OCI-LY7 (cell line): Measurements from ENCODE around the gene EMC9. TPM values are rescaled to one million over a fixed set of nuclear protein-coding genes. Genes with fewer than 3 reads are reported as not detected.

Source experiments
- BruUV-seq: library from RNA; stranded (reverse); fragments of 400-500 nt; replicated peaks from 2 replicates; lab custom pipeline; 2021; lab: Mats Ljungman, UMichigan
- CTCF ChIA-PET: fragments of 300-600 bp; sonication (Branson Sonifier 250); formaldehyde crosslinking; loops from one replicate; lab custom pipeline; 2022; ENCODE audit warnings: antibody characterized with exemption; ENCODE audit not compliant: unreplicated experiment; lab: Charles Lee
- POLR2A ChIA-PET: fragments of 300-600 bp; sonication (Branson Sonifier 250); formaldehyde crosslinking; loops from one replicate; lab custom pipeline; 2022; ENCODE audit warnings: antibody characterized with exemption; lab: Charles Lee
- DNase-seq: peaks from one replicate; pipeline ENCODE4 v3.0.0-alpha.2; 2015; ENCODE audit warnings: low spot score
- H2AFZ ChIP-seq: fragments of 200-600 bp; sonication (generic), shearing (Covaris generic); 2 replicates; pipeline ENCODE4 v1.6.1; 2014; ENCODE audit warnings: mild to moderate bottlenecking, antibody characterized with exemption, low read length, moderate library complexity
- H3K27ac ChIP-seq: fragments of 200-600 bp; sonication (generic); 2 replicates; pipeline ENCODE4 v1.5.1; 2014; ENCODE audit warnings: mixed run types, low read depth, mild to moderate bottlenecking, moderate library complexity, low read length, inconsistent platforms; ENCODE audit not compliant: poor library complexity, severe bottlenecking
- H3K36me3 ChIP-seq: fragments of 200-600 bp; sonication (generic); 2 replicates; pipeline ENCODE4 v1.6.1; 2014; ENCODE audit warnings: mild to moderate bottlenecking, antibody characterized with exemption, low read length, moderate library complexity, mixed read lengths; ENCODE audit not compliant: insufficient read depth
- H3K4me1 ChIP-seq: fragments of 200-600 bp; sonication (generic); 2 replicates; pipeline ENCODE4 v1.5.1; 2014; ENCODE audit warnings: mild to moderate bottlenecking, low read length; ENCODE audit not compliant: insufficient read depth, poor library complexity, severe bottlenecking
- H3K4me2 ChIP-seq: fragments of 200-600 bp; sonication (generic); 2 replicates; pipeline ENCODE4 v1.6.1; 2014; ENCODE audit warnings: mild to moderate bottlenecking, low read length
- H3K4me3 ChIP-seq: fragments of 200-600 bp; sonication (generic); 2 replicates; pipeline ENCODE4 v1.5.1; 2014; ENCODE audit warnings: mild to moderate bottlenecking, low read depth, low read length; ENCODE audit not compliant: poor library complexity, severe bottlenecking
- H3K79me2 ChIP-seq: fragments of 200-600 bp; sonication (generic); 2 replicates; pipeline ENCODE4 v1.6.1; 2016; ENCODE audit warnings: low read depth, mild to moderate bottlenecking, low read length, moderate library complexity, mixed read lengths; ENCODE audit not compliant: insufficient read depth
- H3K9me2 ChIP-seq: fragments of 200-600 bp; sonication (generic); 2 replicates; pipeline ENCODE4 v1.6.1; 2016; ENCODE audit warnings: mild to moderate bottlenecking, low read length, mixed read lengths; ENCODE audit not compliant: insufficient read depth
- H3K9me3 ChIP-seq: fragments of 200-600 bp; sonication (generic); 2 replicates; pipeline ENCODE4 v1.6.1; 2014; ENCODE audit warnings: mild to moderate bottlenecking, mixed run types, low read length, mixed read lengths
- H4K20me1 ChIP-seq: fragments of 200-600 bp; sonication (generic); 2 replicates; pipeline ENCODE4 v1.6.1; 2014; ENCODE audit warnings: mild to moderate bottlenecking, antibody characterized with exemption, low read length, moderate library complexity, mixed read lengths; ENCODE audit not compliant: insufficient read depth
- EZH2phosphoT487 ChIP-seq: fragments of 200-600 bp; sonication (generic); IDR thresholded peaks from 2 replicates; pipeline ENCODE4 v1.6.1; 2018; ENCODE audit warnings: low read depth, borderline replicate concordance, mild to moderate bottlenecking, mixed run types, antibody characterized with exemption, low read length, moderate library complexity, mixed read lengths
- intact Hi-C: fragments of 100-400 bp; cut with micrococcal nuclease; formaldehyde crosslinking; loops from one replicate; pipeline ENCODE4 v1.10.0; 2022; ENCODE audit not compliant: unreplicated experiment
- total RNA-seq, 2 experiments: library from RNA; depleted of rRNA in 1 of 2; stranded (reverse); fragments of >200 nt in 1 of 2; shearing (Covaris generic) in 1 of 2; gene quantifications; 2 replicates each; pipeline ENCODE4 v1.2.3, GENCODE V29; 2014 to 2022
- TF ChIP-seq, protein P1 (sequence below): fragments of 200-600 bp; sonication (generic); conservative IDR thresholded peaks from 2 replicates; pipeline ENCODE4 v1.5.1; 2014; ENCODE audit warnings: mild to moderate bottlenecking, antibody characterized with exemption, low read length, moderate library complexity, mixed read lengths

The EMC9 gene
- total RNA-seq, 2 experiments from 2014 or later = 72.0 to 74.8 TPM

DNA sequence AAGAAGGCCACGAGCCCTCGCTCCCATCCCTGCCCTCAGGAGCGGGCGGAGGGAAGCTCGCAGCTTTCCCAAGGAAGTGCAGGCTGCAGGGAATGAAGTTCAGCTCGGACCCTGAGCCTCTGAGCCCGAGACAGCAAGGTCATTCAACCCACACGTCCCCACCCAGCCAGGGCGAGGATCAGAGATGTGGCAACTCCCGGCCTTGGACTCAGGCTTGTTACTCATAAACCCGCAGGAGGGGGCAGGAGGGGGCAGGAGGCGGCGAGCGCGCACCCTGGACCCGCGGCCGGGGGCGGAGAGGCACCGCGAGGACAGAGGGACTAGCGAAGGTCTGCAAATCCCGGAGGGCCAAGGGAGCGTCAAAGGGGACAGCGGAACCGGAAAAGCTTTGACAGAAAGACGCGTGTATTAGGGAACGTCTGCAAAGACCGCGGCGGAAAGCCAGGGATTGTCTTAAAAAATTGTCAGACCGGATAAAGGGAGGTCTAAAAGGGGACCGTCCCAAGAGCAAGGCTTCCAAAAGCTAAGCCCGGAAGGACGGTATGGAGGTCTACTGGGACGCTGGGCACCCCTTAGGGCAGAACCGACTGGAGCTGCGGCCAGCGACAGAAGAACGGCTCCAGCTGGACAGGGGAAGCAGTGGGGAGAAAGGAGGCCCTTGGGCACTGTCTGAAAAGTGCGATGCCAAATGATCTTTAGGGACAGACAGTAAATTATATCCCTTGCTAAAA is 27.4 kb downstream of the EMC9 start:
- intact Hi-C loops = loop anchor here (1.0 kb wide), 4 partner anchors 20 to 47 kb away; partner anchors contain the start of genes EMC9, IRF9, PCK2 and PSME1
- Histone ChIP-seq H3K27ac (peak overlapping the region; percentile 93), H3K36me3 (peaks cover 26% of the 10 kb centered on the region), H4K20me1 (no peaks in the 10 kb centered on the region), H3K9me3 (no peaks in the 10 kb centered on the region), H3K4me1 (peaks cover 19% of the 10 kb centered on the region), H3K79me2 (peaks cover 8% of the 10 kb centered on the region; the same call in 1 of the 2 replicates), H3K9me2 (no peaks in the 10 kb centered on the region), H3K4me3 (peak overlapping the region; percentile 91), H3K4me2 (peak overlapping the region; percentile 95), H2AFZ (peak overlapping the region; percentile 90)
- DNase-seq = peak; percentile 89
- no TSS peak for BruUV-seq
- POLR2A ChIA-PET = interaction anchor here (0.5 to 4.2 kb wide), 20 partner anchors 10 to 161 kb away, joined by 3 to 64 read pairs (median 4); partner anchors contain the start of genes DHRS4, EMC9, IRF9 and PCK2
- CTCF ChIA-PET = interaction anchor here (0.7 to 2.7 kb wide), 7 partner anchors 10 to 70 kb away, joined by 3 to 12 read pairs (median 5); partner anchors contain the start of genes IRF9 and PSME1
- TF ChIP-seq, protein P1, sequence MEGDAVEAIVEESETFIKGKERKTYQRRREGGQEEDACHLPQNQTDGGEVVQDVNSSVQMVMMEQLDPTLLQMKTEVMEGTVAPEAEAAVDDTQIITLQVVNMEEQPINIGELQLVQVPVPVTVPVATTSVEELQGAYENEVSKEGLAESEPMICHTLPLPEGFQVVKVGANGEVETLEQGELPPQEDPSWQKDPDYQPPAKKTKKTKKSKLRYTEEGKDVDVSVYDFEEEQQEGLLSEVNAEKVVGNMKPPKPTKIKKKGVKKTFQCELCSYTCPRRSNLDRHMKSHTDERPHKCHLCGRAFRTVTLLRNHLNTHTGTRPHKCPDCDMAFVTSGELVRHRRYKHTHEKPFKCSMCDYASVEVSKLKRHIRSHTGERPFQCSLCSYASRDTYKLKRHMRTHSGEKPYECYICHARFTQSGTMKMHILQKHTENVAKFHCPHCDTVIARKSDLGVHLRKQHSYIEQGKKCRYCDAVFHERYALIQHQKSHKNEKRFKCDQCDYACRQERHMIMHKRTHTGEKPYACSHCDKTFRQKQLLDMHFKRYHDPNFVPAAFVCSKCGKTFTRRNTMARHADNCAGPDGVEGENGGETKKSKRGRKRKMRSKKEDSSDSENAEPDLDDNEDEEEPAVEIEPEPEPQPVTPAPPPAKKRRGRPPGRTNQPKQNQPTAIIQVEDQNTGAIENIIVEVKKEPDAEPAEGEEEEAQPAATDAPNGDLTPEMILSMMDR = no peak
- TF ChIP-seq EZH2phosphoT487 = no peak

DNA sequence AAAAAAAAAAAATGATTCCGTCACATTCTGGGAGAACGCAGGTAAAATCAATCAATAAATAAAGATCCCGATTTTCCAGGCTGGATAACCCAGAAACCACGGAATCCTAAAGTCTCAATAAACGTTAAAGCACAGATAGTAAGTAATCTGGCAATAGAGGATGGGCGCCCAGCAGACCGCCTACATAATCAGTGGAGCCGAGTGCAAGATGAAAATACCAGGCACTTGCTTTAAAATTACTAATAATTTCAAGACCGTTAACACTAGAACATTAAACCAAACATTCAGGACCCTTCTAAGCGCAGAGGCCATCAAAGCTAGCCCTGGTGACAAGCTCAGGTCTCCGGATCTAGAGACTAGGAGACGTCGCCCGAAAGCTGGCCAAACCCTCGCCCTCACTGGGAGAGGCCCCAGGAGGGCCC is 28.0 kb downstream of the EMC9 start:
- H3K4me1 ChIP-seq = peaks cover 24% of the 10 kb centered on the region
- peak overlapping the region; percentile 91 for H3K4me3 ChIP-seq
- H3K36me3 ChIP-seq = peaks cover 20% of the 10 kb centered on the region
- intact Hi-C loops = no loop called here
- ChIA-PET CTCF (interaction anchor here (1.0 to 2.7 kb wide), 3 partner anchors 18 to 48 kb away, joined by 3 to 12 read pairs (median 6); partner anchors contain the start of genes IRF9 and PSME1), POLR2A (interaction anchor here (0.6 to 4.2 kb wide), 6 partner anchors 19 to 162 kb away, joined by 4 to 64 read pairs (median 20); partner anchors contain the start of genes PCK2, PSME1, PSME2 and RABGGTA)
- peak overlapping the region; percentile 95 for H3K4me2 ChIP-seq
- BruUV-seq = TSS peak; percentile 79
- H3K79me2 ChIP-seq = peaks cover 8% of the 10 kb centered on the region; the same call in 1 of the 2 replicates
- H4K20me1 ChIP-seq = no peaks in the 10 kb centered on the region
- H3K9me3 ChIP-seq = no peaks in the 10 kb centered on the region
- peak overlapping the region; percentile 90; the same call in 1 of the 2 replicates for H2AFZ ChIP-seq
- DNase-seq = peak; percentile 37
- no peaks in the 10 kb centered on the region for H3K9me2 ChIP-seq
- TF ChIP-seq, protein P1 = no peak
- TF ChIP-seq EZH2phosphoT487 = no peak
- H3K27ac ChIP-seq = peak overlapping the region; percentile 93
